COLO829 (cell line): ENCODE measurements around the gene PLA2G4B.

ENCODE experiments used
- DNase-seq: peaks from one replicate; pipeline ENCODE4 v3.0.0; 2012; ENCODE audit warnings: low spot score

PLA2G4B gene

DNA sequence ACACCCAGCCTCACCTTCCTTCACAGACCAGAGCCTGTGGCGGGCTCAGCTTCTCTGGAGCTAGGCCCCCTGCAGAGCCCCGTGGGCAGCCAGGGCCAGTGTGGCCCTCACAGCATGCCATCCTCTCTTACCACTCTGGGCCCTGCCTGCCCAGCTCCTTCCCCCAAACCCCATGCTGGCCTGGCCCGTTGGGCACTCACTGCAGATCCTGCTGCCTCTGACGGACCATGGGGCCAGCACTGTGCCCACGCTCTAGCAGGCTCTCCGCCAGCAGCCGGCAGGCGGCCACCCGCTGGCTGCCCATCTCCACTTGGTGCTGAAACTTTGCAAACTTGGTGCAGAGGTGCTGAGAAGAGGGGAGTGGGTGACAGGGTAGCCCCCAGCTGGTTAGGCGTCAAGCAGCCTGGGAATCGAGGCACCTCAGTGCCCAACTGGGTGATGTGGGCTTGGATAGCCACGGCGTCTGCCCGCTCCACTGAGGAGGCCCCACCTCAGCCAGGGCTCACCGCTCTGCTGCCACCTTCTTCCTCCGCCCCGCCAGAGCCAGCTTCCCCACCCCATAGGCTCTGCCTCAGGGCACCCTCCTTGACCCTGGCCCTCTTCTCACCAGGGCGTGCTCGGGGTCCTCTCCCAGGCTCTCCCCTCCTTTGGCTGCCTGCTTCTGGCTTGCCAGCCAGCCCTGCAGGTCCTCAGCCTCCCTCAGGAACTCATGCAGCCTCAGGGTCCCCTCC is 32.7 kb downstream of the PLA2G4B start:
- DNase-seq, result no peak

DNA sequence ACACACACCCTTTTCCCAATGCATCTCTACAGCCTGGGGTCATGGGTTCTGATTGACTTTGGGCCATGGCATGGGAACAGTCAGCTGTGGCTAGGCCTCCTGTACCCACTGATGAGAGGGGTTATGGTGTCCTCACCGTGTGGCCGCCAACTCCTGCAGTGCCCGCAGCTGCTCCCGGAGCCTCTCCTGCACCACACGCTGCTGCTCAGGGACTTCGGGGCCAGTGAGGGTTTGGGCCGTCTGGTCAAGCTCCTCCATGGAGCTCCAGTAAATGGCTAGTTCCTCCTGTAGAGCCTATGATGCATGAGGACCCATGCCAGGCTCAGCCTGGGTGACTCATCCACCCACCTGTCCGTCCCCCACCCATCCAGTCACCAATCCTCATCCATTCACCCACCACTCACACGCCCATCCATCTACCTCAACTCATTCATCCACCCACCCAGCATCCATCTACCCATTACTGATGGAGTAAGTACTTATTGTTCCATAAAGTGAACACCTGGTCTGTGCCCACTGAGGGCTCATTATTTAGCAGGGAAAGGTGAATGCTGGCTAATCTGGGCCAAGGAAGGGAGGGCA is 33.6 kb downstream of the PLA2G4B start:
- no peak for DNase-seq

DNA sequence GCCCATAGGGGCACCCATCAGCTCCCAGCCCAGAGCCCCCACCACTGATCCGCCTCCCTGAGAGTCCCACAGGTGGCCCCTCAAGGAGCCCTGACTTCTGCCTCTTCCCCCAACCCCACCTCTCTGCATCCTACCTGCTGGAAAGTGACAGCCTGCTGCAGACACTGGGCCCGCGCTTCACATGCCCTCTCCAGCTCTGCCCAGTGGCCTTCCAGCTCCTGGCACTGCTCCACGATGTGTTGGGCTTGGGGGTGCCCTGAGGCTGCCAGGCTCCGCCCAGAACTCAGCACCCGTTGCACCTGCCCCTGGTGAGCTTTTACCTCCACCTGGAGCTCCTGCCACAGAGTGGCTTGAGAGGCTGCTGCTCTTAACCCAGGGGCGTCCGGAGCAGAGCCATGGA is 35.1 kb downstream of the PLA2G4B start:
- DNase-seq, result no peak

DNA sequence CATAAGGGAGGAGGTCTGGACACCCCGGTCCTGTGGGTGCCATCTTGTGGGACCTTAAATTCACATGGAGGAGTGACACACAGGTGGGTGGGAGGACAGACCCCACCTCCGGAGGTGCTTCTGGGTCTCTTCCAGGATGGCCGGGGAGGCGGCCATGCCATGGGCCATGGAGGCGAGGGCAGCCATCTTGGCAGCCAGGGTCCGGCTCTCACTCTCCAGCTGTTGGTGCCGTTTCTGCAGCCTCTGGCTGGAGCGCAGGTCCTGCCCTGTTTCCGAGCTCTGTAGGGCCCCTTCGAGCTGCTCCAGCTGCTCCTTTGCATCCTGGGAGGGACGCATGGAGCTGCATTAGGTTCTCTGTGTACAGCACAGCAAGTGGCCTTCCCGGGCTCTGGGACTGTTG is 36.1 kb downstream of the PLA2G4B start:
- DNase-seq, result no peak

DNA sequence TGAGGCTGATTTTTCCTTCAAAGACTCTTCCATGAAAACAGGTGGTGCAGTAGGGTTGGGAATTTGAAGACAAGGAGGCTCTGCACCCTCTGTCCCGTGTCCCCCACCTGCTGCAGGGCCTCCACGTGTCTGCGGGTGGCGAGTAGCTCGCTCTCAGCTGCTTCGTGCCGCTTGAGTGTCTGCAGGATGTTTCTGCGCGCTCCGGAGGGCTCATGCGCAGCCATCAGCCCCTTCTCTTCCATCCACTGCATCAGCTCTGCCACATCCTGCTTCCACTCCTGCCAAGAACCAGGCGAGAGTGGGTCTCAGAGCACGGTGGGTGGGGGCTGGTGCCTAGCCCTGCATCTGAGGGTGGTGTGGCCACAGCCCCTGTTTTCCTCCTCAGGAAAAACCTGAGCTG is 37.4 kb downstream of the PLA2G4B start:
- DNase-seq, result no peak

DNA sequence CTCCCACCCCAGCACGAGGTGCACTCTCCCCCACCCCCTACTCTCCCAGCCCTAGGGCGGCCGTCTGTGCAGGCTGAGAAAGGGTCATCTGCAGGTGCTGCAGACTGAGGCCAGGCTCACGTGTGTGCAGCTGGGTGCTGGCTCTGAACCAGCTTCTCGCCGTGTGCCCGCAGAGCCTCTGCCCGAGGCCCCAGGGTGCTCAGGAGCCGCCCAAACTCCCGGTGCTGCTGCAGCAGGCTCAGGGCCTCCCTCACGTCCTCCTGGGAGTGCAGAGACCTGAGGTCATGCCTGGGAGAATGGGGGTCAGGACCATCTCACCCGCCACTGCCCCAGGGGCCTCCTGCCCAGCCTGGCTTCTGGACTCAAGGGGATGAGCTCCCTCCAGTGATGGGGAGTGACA is 38.0 kb downstream of the PLA2G4B start:
- no peak for DNase-seq

DNA sequence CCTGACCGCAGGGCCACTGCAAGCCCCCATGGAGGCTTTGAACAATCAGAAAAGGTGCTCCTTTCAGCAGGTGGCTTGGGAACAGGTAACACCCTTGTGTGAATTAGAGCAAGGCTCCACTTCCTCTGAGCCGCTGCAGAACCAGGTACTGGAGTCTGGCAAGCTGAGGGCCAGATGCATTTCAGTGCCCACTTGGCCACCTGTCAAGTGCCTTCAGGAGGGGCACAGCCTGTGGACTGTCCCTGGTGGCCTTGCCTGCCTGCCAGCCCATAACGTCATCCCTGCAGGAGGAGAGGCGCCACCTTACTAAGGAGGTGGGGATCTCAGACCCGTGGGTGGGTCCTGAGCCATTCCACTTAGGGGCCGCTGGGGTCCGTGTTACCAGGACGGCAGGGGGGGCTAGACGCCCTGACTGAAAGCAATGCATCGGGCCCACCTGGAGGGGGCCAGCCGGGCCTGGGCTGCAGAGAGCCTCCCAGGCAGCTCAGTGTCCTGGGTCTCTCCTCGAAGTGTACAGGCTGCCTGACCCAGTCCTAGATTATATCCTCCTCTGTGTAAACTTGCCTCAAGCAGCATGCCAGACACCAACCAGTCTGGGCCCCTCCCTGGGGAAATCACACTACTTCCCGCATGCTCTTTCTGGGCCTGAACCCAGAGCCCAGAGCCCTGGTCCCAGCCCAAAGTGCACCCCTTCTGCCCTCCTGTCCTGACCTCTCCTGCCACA is 39.1 kb downstream of the PLA2G4B start:
- DNase-seq, result no peak

DNA sequence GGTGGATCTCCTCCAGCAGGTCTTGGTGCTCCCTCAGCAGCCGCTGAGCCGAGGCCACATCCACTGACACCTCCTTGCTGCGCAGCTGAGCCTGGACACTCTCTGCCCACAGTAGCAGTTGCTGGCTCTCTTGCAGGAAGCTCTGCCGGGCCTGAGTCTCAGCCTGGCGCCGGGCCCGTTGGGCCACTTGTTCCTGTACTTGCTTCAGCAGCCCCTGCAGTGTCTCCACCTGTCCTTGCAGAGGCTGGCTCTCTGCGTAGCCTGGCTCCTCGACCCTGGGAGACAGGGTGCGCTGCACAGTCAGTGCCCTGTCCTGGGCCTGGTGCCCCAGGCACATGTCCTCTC is 39.7 kb downstream of the PLA2G4B start:
- no peak for DNase-seq

DNA sequence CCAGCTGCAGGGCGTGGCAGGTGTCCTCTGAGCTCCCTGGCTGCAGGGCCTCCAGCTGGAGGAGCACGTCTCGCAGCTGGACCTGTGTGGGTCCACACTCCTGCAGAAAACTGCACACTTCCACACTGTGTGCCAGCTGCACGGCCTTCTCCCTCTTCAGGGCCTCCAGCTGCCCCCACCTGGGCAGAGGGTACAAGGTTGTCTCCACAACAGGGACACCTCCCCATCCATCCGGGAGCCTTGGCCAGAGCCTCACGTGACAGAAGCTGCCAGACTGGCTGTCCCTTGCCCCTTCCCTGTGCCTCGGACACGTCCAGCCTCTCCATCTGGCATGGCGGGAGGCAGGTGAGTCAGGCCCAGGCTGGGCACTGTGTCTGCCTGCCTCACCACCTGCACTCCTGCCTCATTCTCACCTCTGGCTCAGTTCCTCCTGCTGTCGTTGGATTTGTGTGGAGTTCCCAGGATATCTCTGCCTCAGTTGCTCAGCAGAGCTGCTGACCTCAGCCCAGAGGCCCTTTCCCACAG is 40.7 kb downstream of the PLA2G4B start:
- DNase-seq, result no peak

DNA sequence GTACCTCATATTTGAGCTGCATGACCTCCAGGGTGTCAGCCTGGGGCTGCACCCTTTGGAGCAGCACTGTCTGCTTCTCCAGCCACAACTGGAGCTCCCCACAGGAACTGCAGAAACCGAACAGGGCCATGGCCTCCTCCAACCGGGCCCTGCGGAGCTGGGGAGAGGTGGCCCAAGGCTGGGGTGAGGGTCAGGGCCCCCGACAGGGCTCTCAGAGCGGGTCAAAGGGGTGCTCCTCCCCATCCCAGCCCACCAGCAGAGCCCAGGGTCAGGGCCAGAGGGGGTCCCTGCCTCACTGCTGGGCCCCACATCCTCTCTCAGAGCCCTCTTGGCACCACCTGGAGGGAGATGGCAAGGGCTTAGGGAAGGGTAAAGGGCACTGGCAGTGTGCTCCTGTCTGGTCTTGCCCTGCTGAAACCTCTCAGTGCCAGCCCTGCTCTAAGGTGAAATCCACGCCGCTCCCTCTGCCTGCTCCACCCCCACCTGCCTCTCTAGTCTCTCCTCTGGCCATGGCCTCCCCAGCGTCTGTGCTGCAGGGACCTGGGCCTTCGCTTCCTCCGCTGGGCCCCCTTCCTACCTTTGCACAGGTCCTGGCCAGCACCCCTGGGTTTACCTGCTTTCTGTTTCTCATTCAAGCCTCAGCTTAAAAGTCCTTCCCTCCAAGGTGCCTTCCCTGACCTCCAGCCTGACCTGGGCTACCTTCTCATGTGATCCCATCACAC is 41.7 kb downstream of the PLA2G4B start:
- no peak for DNase-seq

DNA sequence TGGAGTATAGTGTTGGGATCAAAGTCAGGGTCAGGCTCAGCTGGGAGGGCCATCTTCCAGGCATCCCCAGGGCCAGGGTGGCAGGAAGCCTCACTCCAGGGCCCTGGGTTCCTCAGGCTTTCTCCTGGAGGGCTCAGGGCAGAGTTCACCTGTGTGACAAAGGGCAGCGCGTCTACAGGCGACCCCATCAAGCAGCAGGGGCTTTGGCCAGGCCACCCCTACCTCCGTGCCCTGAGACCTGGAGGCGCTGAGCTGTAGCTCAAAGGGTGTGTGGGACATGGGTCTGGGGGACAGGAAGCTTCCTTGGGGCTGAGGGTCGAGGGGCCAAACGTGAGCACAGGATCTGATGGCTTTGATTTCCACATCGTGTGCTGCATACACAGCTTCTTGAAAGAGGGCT is 42.4 kb downstream of the PLA2G4B start:
- no peak for DNase-seq

DNA sequence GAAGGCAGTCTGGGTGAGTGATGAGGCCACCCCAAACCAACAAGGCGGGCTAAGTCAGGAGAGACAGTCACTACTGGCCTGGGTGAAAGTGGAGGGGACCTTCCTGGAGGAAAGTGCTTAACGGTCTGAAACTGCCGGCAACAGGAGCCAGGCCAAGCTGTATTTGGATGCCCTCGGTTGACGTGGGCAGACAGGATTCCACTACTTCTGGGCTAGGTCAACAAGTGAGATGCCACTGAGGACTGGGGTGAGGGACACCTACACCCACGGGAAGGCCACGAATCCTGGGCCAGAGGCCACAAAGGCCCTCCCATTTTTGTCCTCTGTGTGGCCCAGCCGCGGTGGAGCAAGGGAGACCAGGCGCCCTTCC is 42.9 kb downstream of the PLA2G4B start:
- no peak for DNase-seq

DNA sequence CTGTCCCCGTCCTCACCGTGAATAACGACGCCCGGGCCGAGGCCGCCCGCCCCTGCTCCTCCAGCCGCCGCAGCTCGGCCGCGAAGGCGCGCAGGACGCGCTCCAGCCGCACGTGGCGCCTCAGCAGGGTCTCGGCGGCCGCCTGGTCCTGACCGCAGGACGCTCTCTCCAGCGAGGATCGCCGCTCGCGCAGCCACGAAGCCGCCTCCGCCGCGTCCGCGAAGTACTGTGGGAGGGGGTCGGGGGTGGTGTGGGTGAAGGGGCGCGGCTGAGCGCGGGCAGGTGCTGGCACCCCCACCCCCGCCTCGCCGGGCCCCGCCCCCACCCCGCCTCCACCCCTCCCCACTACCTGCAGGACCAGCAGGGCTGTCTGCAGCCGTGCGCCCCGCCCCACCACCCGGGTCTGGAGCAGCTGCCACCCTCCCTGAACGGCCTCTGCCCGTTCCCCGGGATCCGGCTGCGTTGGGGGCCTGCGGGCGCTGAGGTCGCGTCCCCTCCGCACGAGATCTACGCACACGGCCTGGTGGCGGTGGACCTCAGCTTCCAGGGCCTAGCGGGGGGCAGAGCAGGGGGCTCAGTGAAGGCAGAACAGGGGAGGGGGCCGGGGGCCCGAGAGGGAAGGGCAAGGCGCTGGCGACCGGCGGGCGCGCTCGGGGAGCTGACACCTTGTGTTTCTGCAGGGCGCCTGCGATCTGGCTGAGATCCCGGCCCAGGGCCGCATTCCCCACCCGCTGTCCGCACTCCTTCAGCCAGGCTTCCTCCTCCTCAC is 43.5 kb downstream of the PLA2G4B start:
- no peak for DNase-seq

DNA sequence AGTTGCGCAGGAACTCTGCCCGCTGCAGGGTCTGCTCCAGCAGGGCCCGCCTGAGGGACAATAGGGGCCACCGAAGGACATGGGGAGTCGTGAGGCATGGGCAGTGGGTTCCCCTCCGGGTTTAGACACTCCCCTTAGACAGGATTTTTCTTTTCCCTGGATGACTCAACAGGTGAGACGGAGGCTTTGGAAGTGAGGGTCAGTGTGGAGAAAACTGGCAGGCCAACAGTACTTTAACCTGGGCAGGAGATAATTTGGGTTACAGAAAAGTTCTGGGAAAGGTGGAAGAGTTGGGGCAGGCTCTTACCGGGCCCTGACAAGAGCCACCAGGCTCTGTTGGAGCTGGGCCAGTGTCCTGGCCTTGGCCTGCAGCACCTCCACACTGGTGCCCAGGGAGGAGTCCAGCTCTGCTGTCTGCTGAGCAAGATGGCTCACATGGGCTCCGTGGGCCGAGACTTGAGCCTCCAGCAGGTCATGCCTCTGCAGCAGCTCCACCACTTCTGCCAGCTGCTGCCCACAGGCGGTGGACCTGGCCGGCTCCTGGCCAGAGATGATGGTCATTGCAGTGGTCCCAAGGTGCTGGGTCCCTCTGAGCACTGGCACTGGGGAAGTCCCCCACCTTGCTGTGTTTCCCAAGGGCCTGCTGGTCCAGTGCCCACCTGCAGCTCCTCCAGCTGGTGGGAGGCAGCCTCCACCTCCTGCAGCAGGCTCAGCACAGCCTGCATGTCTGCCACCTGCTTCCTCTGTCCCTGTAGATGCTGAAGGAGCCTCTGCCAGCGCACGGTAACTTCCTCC is 44.2 kb downstream of the PLA2G4B start:
- DNase-seq, result no peak

DNA sequence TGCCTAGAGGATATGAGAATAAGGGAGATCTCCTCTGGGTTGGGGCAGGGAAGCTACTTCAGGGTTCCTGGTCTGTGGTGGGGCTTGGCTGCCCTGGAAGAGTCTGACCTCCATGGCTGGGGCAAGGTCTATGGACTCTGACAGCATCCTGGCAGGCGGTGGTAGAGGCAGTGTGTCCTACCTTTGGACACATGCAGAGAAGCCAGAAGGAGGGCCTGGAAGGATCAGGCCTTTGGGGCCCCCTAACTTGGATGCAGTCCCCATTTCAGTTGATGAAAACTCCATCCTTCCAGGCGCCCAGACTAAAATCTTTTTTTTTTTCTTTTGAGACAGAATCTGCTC is 44.8 kb downstream of the PLA2G4B start:
- no peak for DNase-seq

DNA sequence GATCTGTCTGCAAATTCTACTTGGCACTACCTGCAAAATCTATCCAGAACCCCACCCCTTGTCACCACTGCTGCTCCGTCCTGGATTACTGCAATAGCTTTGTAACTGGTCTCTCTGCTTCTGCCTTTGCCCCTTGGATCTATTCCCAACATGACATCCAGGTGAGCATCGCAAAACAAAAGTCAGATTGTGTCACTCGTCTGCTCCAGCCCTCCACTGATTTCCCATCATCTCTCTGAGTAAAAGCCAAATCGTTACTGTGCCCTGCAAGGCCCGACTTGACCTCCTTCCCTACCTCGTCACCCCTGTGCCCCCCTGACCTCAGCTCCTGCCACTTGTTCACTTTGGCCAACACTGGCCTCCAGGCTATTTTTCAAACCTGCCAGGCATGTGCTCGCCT is 45.8 kb downstream of the PLA2G4B start:
- no peak for DNase-seq

DNA sequence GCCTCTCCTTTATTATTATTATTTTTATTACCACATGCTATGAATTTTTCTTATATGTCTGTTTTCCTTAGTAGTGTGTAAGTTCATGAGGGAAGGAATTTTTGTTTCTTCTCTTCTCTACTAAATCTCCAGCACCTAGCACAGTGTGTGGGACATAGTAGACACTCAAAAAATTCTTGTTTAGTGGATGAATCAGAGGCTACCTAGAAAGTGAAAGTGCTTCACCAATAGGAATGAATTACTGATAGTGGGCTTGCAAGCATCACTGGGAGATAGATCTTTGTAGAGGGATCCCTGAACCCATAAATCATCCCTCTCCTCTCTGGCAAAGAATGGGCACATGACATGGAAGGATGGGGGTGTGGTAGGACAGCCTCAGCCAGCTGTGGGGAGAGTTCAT is 46.7 kb downstream of the PLA2G4B start:
- no peak for DNase-seq

DNA sequence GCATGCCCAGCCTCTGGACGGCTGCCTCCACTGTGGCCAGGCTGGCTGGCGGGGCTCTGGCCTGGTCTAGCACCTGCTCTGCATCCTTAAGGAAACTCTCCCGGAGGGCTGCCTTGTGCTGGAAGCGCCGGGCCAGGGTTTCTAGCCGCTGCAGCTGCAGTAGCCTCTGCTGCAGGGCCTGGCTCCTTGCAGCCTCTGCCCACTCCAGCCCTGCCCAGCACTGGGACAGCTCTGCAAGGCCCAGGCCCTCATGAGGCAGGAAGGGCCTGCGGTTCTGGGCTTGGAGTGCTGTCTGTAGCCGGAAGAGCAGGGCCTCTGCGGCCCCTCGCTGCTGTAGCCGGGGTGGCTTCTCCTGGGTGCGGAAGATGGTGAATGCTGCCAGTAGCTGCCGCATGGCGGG is 47.2 kb downstream of the PLA2G4B start:
- no peak for DNase-seq

DNA sequence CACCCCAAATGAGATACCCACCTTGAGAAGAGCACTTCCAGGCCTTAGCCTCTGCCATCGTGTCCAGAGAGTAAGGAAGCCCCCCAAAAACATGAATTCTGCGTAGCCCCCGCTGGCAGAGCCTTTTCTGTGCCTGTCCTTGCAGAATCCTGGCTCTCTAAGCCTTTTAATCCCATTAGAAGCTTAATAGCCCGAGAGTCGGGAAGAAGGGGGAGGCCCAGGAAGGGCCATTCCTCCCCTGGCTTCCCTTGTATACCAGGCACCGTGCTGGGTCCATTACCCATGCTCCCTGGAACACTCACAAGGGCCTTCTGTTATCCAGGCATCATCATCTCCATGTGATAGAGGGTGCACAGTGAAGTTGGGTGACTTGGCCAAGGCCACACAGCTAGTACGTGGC is 48.1 kb downstream of the PLA2G4B start:
- DNase-seq, result no peak

DNA sequence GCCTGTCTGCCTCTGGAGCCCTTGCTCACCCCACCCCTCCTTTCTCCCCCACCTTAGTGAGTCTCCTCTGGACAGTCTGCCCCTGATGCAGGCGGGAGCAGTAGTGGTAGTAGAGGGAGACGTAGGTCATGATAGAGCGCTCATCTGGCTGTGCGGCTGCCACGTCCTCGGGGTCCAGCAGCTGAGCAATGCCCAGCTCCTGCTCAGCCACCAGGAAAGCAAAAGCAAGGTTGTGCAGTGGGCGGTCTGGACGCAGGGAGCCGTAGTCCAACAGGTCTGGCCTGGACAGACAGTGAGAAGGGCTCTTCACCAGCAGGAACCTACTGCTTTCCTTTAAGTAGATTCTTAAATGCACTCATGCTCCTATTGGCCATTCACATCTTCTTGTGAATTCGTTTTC is 48.5 kb downstream of the PLA2G4B start:
- no peak for DNase-seq

DNA sequence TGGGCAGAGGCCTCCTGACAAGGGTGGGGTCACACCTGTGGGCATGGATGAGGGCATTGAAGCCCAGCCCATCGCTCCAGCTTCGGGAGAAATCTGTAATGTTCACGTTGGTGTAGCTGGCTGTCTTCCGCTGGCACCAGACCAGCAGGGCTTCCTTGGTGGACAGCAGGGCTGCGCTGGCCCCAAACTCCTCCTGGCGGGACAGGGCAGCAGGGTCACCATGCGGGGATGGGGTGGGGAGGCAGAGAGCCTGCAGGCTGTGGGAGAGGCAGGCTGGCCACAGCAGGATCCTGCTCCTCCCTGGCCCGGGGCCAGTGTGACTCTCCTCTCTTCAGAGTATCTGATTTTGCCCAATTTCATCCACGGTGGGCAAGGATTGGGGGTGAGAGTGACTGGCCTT is 49.2 kb downstream of the PLA2G4B start:
- DNase-seq, result no peak
